Lower lobe of right lung (tissue), 2 donors: ENCODE results near the gene PATE3. TPM values are rescaled to one million over a fixed set of nuclear protein-coding genes. Genes with fewer than 3 reads are reported as not detected.

Experiments used
- ATAC-seq, 2 donors: fragments of 200-7000 bp; cut with Tn5 transposase; one replicate each; pipeline ENCODE4 v1.9.1; 2020 to 2022; ENCODE audit warnings: mild to moderate bottlenecking in 2 of 2, moderate library complexity in 2 of 2
- DNase-seq: peaks from one replicate; pipeline ENCODE4 v3.0.0-alpha.2; 2020
- H3K27ac ChIP-seq: fragments of 200-600 bp; one replicate; pipeline ENCODE4 v1.8.0; 2022
- H3K27me3 ChIP-seq: fragments of 200-600 bp; one replicate; pipeline ENCODE4 v1.8.0; 2022; ENCODE audit warnings: low read depth
- H3K36me3 ChIP-seq: fragments of 200-600 bp; one replicate; pipeline ENCODE4 v1.8.0; 2022; ENCODE audit warnings: mild to moderate bottlenecking
- H3K4me1 ChIP-seq: fragments of 200-600 bp; one replicate; pipeline ENCODE4 v1.8.0; 2022
- H3K4me3 ChIP-seq: fragments of 200-600 bp; one replicate; pipeline ENCODE4 v1.8.0; 2022; ENCODE audit warnings: mild to moderate bottlenecking
- H3K9me3 ChIP-seq: fragments of 200-600 bp; one replicate; pipeline ENCODE4 v1.8.0; 2022
- intact Hi-C: fragments of 100-400 bp; cut with DNase I; formaldehyde crosslinking; loops from one replicate; pipeline ENCODE4 v1.11.0; 2022
- total RNA-seq: library from RNA; stranded (reverse); fragmentation: NEBNext Ultra II Directional; extraction: Animal tissue kit (Norgen Biotek cat#: 25700); gene quantifications from one replicate; pipeline ENCODE4 v1.2.1, GENCODE V29; 2021
- TF ChIP-seq, protein P1 (sequence below): fragments of 200-600 bp; IDR thresholded peaks from one replicate; pipeline ENCODE4 v1.8.0; 2022; ENCODE audit warnings: antibody characterized with exemption, mild to moderate bottlenecking
- donor health status: DM: no; HTN: yes; CAD: no; lungs with severe emphysema.

The PATE3 gene
- total RNA-seq, 1 donor from 2014 or later = not detected

DNA sequence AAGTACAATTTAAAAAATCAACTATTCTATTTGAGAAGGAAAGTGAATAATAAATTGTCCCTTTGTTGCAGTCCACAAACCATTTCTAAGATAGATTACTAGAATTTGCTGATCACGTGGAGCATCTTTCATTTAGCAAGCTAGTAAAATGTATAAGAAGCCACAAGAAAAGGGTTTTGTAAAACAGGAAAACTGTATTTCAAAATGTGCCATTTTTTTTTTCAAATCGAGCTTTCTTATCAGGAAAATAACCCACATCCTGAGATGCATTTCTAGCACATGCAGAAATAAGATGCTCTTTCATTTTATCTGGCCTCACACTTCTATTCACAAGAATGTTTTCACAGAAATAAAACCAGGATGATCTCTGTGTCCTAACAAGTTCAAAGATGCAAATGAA lies 3.2 kb upstream of the PATE3 start:
- TF ChIP-seq, protein P1, sequence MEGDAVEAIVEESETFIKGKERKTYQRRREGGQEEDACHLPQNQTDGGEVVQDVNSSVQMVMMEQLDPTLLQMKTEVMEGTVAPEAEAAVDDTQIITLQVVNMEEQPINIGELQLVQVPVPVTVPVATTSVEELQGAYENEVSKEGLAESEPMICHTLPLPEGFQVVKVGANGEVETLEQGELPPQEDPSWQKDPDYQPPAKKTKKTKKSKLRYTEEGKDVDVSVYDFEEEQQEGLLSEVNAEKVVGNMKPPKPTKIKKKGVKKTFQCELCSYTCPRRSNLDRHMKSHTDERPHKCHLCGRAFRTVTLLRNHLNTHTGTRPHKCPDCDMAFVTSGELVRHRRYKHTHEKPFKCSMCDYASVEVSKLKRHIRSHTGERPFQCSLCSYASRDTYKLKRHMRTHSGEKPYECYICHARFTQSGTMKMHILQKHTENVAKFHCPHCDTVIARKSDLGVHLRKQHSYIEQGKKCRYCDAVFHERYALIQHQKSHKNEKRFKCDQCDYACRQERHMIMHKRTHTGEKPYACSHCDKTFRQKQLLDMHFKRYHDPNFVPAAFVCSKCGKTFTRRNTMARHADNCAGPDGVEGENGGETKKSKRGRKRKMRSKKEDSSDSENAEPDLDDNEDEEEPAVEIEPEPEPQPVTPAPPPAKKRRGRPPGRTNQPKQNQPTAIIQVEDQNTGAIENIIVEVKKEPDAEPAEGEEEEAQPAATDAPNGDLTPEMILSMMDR = no peak
- Histone ChIP-seq H3K36me3 (no peaks in the 10 kb centered on the region), H3K27me3 (no peaks in the 10 kb centered on the region), H3K4me1 (no peaks in the 10 kb centered on the region), H3K9me3 (no peaks in the 10 kb centered on the region), H3K27ac (no peak overlapping the region), H3K4me3 (no peak overlapping the region)
- ATAC-seq (no peak), DNase-seq (no peak)
- intact Hi-C loops = no loop called here

DNA sequence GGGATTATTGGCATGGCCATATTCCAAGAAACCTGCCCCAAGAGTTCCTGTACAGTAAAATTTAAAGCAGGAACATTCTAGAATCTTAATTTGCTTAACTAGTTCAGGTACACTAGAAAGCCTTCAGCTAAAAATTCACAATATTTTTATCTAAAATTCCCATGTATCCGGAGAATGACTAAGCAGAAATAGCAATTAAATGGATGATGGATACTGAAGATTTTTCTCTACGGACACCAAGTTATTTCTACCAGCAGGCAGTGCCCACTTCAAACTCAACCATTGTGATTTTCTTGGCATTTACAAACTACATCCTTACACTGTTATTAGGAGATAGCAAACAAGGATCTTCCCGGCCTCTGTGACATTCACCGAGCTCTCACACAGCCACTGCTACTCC lies 2.9 kb downstream of the PATE3 start:
- Histone ChIP-seq H3K4me1 (no peaks in the 10 kb centered on the region), H3K4me3 (no peak overlapping the region), H3K27me3 (no peaks in the 10 kb centered on the region), H3K36me3 (no peaks in the 10 kb centered on the region), H3K9me3 (peaks cover 6% of the 10 kb centered on the region), H3K27ac (no peak overlapping the region)
- ATAC-seq (no peak), DNase-seq (no peak)
- TF ChIP-seq, protein P1 = no peak
- intact Hi-C loops = no loop called here

DNA sequence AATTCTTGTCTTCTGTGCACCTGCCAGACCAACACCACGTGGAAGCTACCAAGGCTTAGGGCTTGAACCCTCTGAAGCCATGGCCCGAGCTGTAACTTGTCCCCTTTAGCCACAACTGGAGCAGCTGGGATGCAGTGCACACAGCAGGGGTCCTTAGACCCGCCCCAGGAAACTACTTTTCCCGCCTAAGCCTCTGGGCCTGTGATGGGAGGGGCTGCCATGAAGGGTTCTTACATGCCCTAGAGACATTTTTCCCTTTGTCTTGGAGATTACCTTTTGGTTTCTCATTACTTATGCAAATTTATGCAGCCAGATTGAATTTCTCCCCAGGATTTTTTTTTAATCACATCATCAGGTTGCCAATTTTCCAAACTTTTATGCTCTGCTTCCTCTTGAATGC lies 9.7 kb downstream of the PATE3 start:
- Histone ChIP-seq H3K27me3 (no peaks in the 10 kb centered on the region), H3K9me3 (peaks cover 32% of the 10 kb centered on the region), H3K4me3 (no peak overlapping the region), H3K27ac (no peak overlapping the region), H3K36me3 (no peaks in the 10 kb centered on the region), H3K4me1 (no peaks in the 10 kb centered on the region)
- ATAC-seq (no peak), DNase-seq (no peak)
- intact Hi-C loops = no loop called here
- TF ChIP-seq, protein P1 = no peak

DNA sequence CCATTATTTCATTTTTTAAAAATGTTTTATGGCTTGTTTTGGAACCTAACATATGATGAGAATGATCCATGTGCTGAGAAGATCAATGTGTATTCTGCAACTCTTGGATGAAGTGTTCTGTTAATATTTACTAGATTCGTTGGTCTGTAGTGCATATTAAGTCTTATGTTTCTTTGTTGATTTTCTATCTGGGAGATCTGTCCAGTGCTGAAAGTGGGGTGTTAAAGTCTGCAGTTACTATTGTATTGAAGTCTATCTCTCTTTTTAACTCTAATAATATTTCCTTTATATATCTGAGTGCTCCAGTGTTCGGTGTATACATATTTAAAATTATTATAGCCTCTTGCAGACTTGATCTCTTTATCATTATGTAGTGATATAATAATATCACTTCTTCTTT lies 11.9 kb downstream of the PATE3 start:
- peaks cover 30% of the 10 kb centered on the region for H3K9me3 ChIP-seq

DNA sequence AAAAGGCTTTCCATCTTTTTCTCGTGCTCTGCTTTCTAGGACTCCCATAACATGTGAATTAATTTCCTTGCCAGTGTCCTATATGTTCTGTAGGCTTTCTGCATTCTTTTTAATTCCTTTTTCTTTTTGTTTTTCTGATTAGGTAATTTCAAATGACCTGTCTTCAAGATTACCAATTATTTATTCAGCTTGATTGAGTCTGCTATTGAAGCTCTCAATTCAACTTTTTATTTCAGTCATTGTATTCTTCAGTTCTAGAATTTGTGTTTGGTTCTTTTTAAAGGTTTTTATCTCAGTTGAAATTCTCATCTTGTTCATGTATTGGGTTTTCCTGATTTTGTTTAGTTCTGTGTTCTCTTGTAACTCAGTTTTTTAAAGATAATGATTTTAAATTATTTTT lies 14.5 kb downstream of the PATE3 start:
- no peaks in the 10 kb centered on the region for H3K27me3 ChIP-seq
- ATAC-seq (no peak), DNase-seq (no peak)
- no peaks in the 10 kb centered on the region for H3K36me3 ChIP-seq
- intact Hi-C loops = no loop called here
- no peaks in the 10 kb centered on the region for H3K4me1 ChIP-seq
- TF ChIP-seq, protein P1 = no peak
- no peak overlapping the region for H3K27ac ChIP-seq
- H3K4me3 ChIP-seq = no peak overlapping the region
- peaks cover 30% of the 10 kb centered on the region for H3K9me3 ChIP-seq

More for the DNA sequence above, 11.9 kb downstream of the PATE3 start:
- H3K27ac ChIP-seq = no peak overlapping the region
- DNase-seq (no peak), ATAC-seq (no peak)
- H3K4me3 ChIP-seq = no peak overlapping the region
- TF ChIP-seq, protein P1 = no peak
- H3K36me3 ChIP-seq = no peaks in the 10 kb centered on the region
- intact Hi-C loops = no loop called here
- no peaks in the 10 kb centered on the region for H3K4me1 ChIP-seq
- no peaks in the 10 kb centered on the region for H3K27me3 ChIP-seq

DNA sequence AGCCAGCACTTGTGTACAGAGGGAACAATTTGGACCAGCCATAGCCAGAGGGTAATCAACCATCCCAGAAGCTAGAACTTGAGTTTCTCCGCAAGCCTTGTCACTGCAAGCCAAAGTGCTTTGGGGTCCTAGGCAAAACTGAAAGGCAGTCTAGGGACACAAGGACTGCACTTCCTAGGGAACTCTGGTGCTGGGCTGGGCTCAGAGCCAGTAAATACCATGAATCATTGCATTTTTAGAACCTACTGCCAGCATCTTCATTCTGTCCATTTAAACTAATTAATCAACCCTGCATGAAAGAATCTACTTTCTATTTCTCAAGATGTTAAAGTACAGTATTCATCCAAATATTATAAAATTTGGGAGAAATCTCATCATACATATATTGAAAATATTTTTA lies 20.0 kb downstream of the PATE3 start:
- no peak overlapping the region for H3K4me3 ChIP-seq
- no peak for DNase-seq
- H3K27ac ChIP-seq = no peak overlapping the region
- TF ChIP-seq, protein P1 = no peak
- H3K36me3 ChIP-seq = no peaks in the 10 kb centered on the region
- no peaks in the 10 kb centered on the region for H3K4me1 ChIP-seq
- no peak for ATAC-seq
- H3K9me3 ChIP-seq = peaks cover 2% of the 10 kb centered on the region
- intact Hi-C loops = no loop called here
- no peaks in the 10 kb centered on the region for H3K27me3 ChIP-seq
